Midbrain (tissue), 1 donor: ENCODE results near the gene YIF1B.

Experiments used
- DNase-seq: peaks from one replicate; lab custom pipeline; 2025; lab: John Stamatoyannopoulos, UW

YIF1B gene

GRCh38 chr19:38335949-38336637 is 20.3 kb upstream of the YIF1B start:
- DNase-seq: peak; percentile 93

GRCh38 chr19:38333245-38333644 is 17.5 kb upstream of the YIF1B start:
- DNase-seq: no peak

GRCh38 chr19:38331728-38332127 is 16.0 kb upstream of the YIF1B start:
- DNase-seq: no peak

- no peak for DNase-seq
Observed at GRCh38 chr19:38329651-38330050, 13.9 kb upstream of the YIF1B start.

- DNase-seq: no peak
Observed at GRCh38 chr19:38326591-38326990, 10.8 kb upstream of the YIF1B start.

GRCh38 chr19:38324431-38324830 is 8.7 kb upstream of the YIF1B start:
- DNase-seq: no peak

GRCh38 chr19:38323291-38323690 is 7.5 kb upstream of the YIF1B start:
- DNase-seq: no peak

GRCh38 chr19:38321646-38322196 is 6.0 kb upstream of the YIF1B start:
- DNase-seq: no peak

- no peak for DNase-seq
Observed at GRCh38 chr19:38320969-38321339, 5.2 kb upstream of the YIF1B start.

- DNase-seq: peak; percentile 6
Observed at GRCh38 chr19:38319421-38320258, 3.9 kb upstream of the YIF1B start, which contains the start of gene KCNK6. TSS of gene KCNK6 (plus strand) at chr19:38319845. CDS start at chr19:38319951, 106 bp downstream.

GRCh38 chr19:38318660-38319059 is 2.9 kb upstream of the YIF1B start:
- DNase-seq: no peak

GRCh38 chr19:38317104-38317612 is 1.4 kb upstream of the YIF1B start:
- DNase-seq: no peak

- DNase-seq: no peak
Observed at GRCh38 chr19:38316477-38317067, 825 bp upstream of the YIF1B start.

- DNase-seq: no peak
Observed at GRCh38 chr19:38310986-38311385, 4.8 kb downstream of the YIF1B start.

GRCh38 chr19:38310279-38310670 is 5.5 kb downstream of the YIF1B start:
- DNase-seq: no peak

GRCh38 chr19:38309615-38310278 is 6.0 kb downstream of the YIF1B start:
- no peak for DNase-seq

- DNase-seq: no peak
Observed at GRCh38 chr19:38308926-38309614, 6.7 kb downstream of the YIF1B start.

GRCh38 chr19:38308006-38308766 is 7.6 kb downstream of the YIF1B start:
- DNase-seq: no peak

GRCh38 chr19:38307597-38307996 is 8.2 kb downstream of the YIF1B start:
- DNase-seq: no peak

GRCh38 chr19:38307076-38307475 is 8.7 kb downstream of the YIF1B start:
- DNase-seq: no peak

GRCh38 chr19:38306236-38306635 is 9.5 kb downstream of the YIF1B start:
- DNase-seq: no peak
